ENCODE data around the gene DNMT3L. TPM values are rescaled to one million over a fixed set of nuclear protein-coding genes. Genes with fewer than 3 reads are reported as not detected.
"Not testable (repeated sequence)": the region's sequence is repeated elsewhere in the genome, so short reads cannot be mapped to it uniquely, and the experiment has no call there.

The DNMT3L gene
- total RNA-seq, 1 donor from 2014 or later = not detected

DNA sequence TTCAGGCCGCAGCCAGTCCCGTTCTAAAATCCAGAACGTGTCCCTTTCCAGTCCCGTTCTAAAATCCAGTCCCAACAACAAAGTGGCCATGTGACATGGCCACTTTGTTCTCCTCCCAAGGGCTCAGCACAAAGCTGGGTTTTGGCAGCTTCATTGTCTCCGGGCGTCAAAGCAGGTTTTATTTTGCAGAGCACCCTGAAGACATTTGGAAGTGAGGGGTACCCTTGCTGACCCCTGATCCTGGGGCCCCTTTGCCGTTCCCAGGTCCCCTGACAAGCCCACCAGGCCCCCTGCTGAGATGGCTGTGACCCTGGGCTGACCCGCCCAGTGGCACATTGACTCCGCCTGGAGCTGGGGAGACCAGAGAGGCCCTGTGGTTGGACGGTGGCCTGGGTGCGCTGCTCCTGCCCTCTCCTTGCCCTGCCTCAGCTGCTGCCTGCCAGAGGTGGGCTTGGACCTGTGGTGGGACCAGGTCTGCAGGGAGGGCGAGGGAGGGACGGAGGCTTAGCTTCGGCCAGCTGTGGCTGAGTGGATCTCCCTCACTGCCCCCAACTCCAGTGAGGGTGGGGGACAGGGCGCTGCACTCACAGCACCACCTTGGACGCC lies 42.4 kb upstream of the DNMT3L start:
- Histone ChIP-seq H3K4me1 (peaks cover 5 to 28% of the 10 kb centered on the region in 2 donors), H3K4me3 (peak overlapping the region in 1 of 2 donors; percentile 0), H3K27ac (peak overlapping the region in 1 of 2 donors; percentile 12), H3K9me3 (no peaks in the 10 kb centered on the region), H3K36me3 (peaks cover 6 to 12% of the 10 kb centered on the region in 2 donors), H3K27me3 (no peaks in the 10 kb centered on the region)
- no peak for DNase-seq (ENCODE audit: low spot score in 2 of 2)
- TF ChIP-seq, protein P1, sequence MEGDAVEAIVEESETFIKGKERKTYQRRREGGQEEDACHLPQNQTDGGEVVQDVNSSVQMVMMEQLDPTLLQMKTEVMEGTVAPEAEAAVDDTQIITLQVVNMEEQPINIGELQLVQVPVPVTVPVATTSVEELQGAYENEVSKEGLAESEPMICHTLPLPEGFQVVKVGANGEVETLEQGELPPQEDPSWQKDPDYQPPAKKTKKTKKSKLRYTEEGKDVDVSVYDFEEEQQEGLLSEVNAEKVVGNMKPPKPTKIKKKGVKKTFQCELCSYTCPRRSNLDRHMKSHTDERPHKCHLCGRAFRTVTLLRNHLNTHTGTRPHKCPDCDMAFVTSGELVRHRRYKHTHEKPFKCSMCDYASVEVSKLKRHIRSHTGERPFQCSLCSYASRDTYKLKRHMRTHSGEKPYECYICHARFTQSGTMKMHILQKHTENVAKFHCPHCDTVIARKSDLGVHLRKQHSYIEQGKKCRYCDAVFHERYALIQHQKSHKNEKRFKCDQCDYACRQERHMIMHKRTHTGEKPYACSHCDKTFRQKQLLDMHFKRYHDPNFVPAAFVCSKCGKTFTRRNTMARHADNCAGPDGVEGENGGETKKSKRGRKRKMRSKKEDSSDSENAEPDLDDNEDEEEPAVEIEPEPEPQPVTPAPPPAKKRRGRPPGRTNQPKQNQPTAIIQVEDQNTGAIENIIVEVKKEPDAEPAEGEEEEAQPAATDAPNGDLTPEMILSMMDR (IDR thresholded peaks at IDR 0.05) = no peak
- intact Hi-C loops (cut with DNase I) = no loop called here

DNA sequence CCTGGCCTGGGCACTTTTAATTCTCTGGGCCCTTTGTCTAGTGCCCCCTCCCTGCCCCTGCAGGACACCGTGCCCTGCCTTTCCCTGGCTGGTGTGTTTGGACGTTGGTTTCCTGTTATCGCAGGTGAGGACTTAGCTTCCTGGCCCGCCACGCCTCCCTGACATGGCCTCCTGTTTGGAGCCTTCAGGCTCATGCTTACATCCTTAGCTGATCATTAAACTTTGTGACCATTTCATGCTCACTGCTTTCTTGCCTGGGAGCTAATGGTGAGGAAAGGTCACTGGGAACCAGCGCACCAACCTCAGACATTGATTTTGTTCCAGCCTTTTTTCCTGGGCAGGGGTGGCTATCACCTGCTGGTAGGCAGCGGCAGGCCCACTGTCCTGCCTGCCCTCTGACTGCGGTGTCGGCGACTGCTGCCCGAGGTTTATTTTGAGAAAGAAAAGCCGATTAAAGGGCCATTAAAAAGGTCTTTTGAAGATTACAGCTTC lies 41.8 kb upstream of the DNMT3L start:
- DNase-seq (ENCODE audit: low spot score in 2 of 2) = no peak
- no peak overlapping the region for H3K4me3 ChIP-seq
- H3K36me3 ChIP-seq = peaks cover 6 to 12% of the 10 kb centered on the region in 2 donors
- intact Hi-C loops (cut with DNase I) = no loop called here
- peak overlapping the region in 1 of 2 donors; percentile 12 for H3K27ac ChIP-seq
- no peaks in the 10 kb centered on the region for H3K9me3 ChIP-seq
- TF ChIP-seq, protein P1 (IDR thresholded peaks at IDR 0.05) = no peak
- H3K27me3 ChIP-seq = no peaks in the 10 kb centered on the region
- peaks cover 5 to 28% of the 10 kb centered on the region in 2 donors for H3K4me1 ChIP-seq

DNA sequence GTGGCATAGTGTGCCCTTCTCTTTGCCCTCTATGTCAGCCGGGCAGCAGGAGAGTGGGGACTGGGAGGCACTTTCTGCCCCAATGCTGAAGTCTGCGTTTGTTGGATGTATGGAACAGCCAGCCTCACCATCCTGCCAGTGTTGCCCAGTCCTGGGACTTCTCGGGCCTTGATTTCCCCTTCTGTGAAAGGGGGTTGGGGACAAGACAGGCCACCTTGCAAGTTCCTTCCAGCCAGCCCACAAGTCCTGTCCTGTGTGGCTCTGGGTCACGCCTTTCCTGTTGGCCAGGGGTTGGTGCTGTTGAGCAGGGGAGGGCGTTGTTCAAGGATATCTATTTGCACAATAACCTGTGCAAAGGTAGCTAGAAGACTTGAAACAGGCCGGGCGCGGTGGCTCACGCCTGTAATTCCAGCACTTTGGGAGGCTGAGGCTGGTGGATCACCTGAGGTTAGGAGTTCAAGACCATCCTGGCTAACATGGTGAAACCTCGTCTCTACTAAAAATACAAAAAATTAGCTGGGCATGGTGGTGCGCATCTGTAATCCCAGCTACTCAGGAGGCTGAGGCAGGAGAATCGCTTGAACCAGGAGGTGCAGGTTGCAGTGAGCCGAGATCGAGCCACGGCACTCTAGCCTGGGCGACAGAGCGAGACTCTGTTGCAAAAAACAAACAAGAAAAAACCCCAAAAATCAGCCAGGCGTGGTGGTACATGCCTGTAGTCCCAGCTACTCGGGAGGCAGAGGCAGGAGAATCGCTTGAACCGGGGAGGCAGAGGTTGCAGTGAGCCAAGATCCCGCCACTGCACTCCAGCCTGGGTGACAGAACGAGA lies 41.1 kb upstream of the DNMT3L start:
- H3K4me3 ChIP-seq; H3K9me3 ChIP-seq; DNase-seq (ENCODE audit: low spot score in 2 of 2); H3K27ac ChIP-seq; intact Hi-C loops (cut with DNase I); H3K27me3 ChIP-seq: not testable (repeated sequence)
- H3K36me3 ChIP-seq = peaks cover 6 to 10% of the 10 kb centered on the region in 2 donors
- H3K4me1 ChIP-seq = peaks cover 5 to 30% of the 10 kb centered on the region in 2 donors

DNA sequence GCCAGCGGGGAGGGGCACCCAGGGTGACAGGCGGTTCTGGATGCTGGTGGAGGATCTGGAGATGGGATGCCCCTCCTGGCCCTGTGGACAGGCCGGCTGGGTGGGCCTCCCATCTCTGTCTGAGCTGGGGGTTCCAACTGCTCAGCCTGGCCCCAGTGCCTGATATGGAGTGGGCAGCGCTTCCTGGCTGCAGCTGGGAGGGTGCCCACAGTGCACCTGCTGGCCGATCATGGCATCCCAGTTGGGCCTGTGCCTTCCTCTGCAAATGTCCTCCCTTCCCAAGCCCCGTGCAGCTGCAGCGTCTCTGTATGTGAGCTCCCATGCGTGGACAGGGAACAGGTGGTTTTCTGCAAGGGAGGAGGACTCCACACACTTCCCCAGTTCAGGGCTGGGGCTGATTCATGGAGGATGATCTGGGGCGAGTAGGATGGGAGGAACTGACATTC lies 40.3 kb upstream of the DNMT3L start:
- DNase-seq (ENCODE audit: low spot score in 2 of 2) = no peak
- TF ChIP-seq, protein P1 (IDR thresholded peaks at IDR 0.05) = no peak
- H3K36me3 ChIP-seq = peaks cover 2 to 3% of the 10 kb centered on the region in 2 donors
- no peak overlapping the region for H3K27ac ChIP-seq
- intact Hi-C loops (cut with DNase I) = loop anchor here (2.0 kb wide), 1 partner anchor 37 kb away; the partner anchor contains the start of gene CFAP410
- no peaks in the 10 kb centered on the region for H3K9me3 ChIP-seq
- peaks cover 5 to 32% of the 10 kb centered on the region in 2 donors for H3K4me1 ChIP-seq
- no peaks in the 10 kb centered on the region for H3K27me3 ChIP-seq
- H3K4me3 ChIP-seq = no peak overlapping the region

DNA sequence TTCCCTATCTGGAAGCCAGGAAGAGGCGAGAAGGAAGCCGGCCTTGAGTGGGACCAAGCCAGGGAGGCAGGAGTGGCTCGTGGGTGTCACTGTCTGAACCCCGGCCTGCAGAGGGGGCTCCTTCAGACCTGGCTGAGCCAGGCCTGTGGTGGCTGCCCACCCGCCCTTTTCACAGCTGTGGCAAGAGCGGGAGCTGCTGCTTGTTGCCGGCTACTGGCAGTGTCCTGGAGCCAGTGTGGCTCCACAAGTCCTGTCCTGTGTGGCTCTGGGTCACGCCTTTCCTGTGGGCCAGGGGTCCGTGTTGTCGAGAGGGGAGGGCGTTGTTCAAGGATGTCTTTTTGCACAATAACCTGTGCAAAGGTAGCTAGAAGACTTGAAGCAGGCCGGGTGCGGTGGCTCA lies 39.4 kb upstream of the DNMT3L start:
- TF ChIP-seq, protein P1 (IDR thresholded peaks at IDR 0.05) = no peak
- Histone ChIP-seq H3K27ac (no peak overlapping the region), H3K4me3 (peak overlapping the region; percentile 96 to 99), H3K9me3 (no peaks in the 10 kb centered on the region), H3K36me3 (no peaks in the 10 kb centered on the region), H3K27me3 (no peaks in the 10 kb centered on the region), H3K4me1 (peaks cover 5 to 32% of the 10 kb centered on the region in 2 donors)
- intact Hi-C loops (cut with DNase I) = loop anchor here (2.0 kb wide), 1 partner anchor 38 kb away; the partner anchor contains the start of gene CFAP410
- DNase-seq (ENCODE audit: low spot score in 2 of 2) = no peak

All from ascending aorta (tissue), 2 donors.